ENCODE results near the gene STK39.

STK39 gene

DNA sequence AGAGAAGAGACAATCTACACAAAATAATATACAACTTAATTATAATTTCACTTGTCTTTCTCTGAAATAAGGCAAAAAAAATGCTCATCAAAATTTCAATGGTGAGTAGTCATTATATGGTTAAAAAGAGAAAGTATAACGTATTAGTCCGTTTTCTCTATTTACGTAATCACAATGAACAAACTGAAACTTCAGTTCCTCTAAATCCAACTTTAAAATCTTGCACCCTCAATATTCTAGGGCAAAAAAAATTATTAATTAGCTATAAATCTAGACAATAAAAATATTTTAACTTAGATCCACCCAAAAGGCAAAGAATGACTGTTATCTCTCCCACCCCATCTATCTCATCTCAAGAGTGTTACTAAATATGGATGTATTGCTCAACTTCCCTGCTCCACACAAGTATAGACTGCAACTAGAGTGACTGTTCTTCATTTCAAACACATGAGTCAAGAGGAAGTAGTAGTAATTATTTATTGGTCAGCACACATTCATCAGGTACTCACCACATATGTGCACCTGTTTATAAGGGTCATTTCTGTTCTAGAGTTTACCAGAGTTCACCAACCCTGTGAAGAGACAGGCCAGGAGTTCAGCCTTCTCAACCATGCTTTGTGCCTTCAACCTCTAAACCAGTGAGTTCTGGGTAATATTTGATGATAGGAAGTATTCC, 36.4 kb downstream of the STK39 start:
- H3K18ac ChIP-seq (ENCODE audit: low read length): no peak overlapping the region

GRCh38 chr2:168210216-168210894, 37.0 kb downstream of the STK39 start:
- Histone ChIP-seq H2BK5ac (ENCODE audit: low read depth, low read length, poor library complexity) (no peak overlapping the region), H2AFZ (ENCODE audit: insufficient read depth, low read length, poor library complexity) (no peak overlapping the region), H2AK5ac (ENCODE audit: low read length) (no peak overlapping the region), H3K36me3 (ENCODE audit: control insufficient read depth in 1 of 2, insufficient read depth in 2 of 2, low read length in 2 of 2) (no peaks in the 10 kb centered on the region), H2BK120ac (ENCODE audit: insufficient read depth, low read length, poor library complexity) (no peak overlapping the region), H3K9ac (ENCODE audit: low read length) (no peak overlapping the region), H3K27me3 (ENCODE audit: insufficient read depth, low read length) (no peaks in the 10 kb centered on the region), H3K14ac (ENCODE audit: low read length) (no peak overlapping the region), H3K79me1 (ENCODE audit: low read length) (no peaks in the 10 kb centered on the region), H3K9me3 (ENCODE audit: insufficient read depth, low read depth, low read length) (no peaks in the 10 kb centered on the region), H4K91ac (ENCODE audit: low read depth, low read length) (no peak overlapping the region), H3K4me2 (ENCODE audit: low read length) (no peak overlapping the region), H4K8ac (ENCODE audit: low read depth, low read length) (no peak overlapping the region), H3K4me3 (ENCODE audit: low read depth, low read length) (no peak overlapping the region), H3K18ac (ENCODE audit: low read length) (no peak overlapping the region), H4K12ac (ENCODE audit: low read depth, low read length) (no peak overlapping the region), H3K4me1 (ENCODE audit: control insufficient read depth in 1 of 2, insufficient read depth in 2 of 2, low read length in 2 of 2) (peaks cover 0 to 4% of the 10 kb centered on the region in 2 experiments), H3K27ac (ENCODE audit: low read depth, low read length) (no peak overlapping the region), H2BK12ac (ENCODE audit: low read length) (no peak overlapping the region), H3K79me2 (ENCODE audit: control insufficient read depth, insufficient read depth, low read length, poor library complexity) (no peaks in the 10 kb centered on the region), H3K23ac (ENCODE audit: low read length) (no peak overlapping the region), H3K4ac (ENCODE audit: low read depth, low read length) (no peak overlapping the region)
- DNase-seq: peak in 1 of 2 donors; percentile 54
- WGBS (ENCODE audit: extremely low coverage, insufficient coverage, insufficient read length): no CpG with 5 or more reads among the region's 9 CpGs

More for the DNA sequence above, 36.4 kb downstream of the STK39 start:
- H3K79me1 ChIP-seq (ENCODE audit: low read length): no peaks in the 10 kb centered on the region
- no peak overlapping the region for H3K4ac ChIP-seq (ENCODE audit: low read depth, low read length)
- no peaks in the 10 kb centered on the region for H3K9me3 ChIP-seq (ENCODE audit: insufficient read depth, low read depth, low read length)
- H3K23ac ChIP-seq (ENCODE audit: low read length): no peak overlapping the region
- no peaks in the 10 kb centered on the region for H3K27me3 ChIP-seq (ENCODE audit: insufficient read depth, low read length)
- H3K9ac ChIP-seq (ENCODE audit: low read length): no peak overlapping the region
- no peak overlapping the region for H3K27ac ChIP-seq (ENCODE audit: low read depth, low read length)
- no peak overlapping the region for H2BK5ac ChIP-seq (ENCODE audit: low read depth, low read length, poor library complexity)
- no peak overlapping the region for H4K91ac ChIP-seq (ENCODE audit: low read depth, low read length)
- no peak overlapping the region for H2BK120ac ChIP-seq (ENCODE audit: insufficient read depth, low read length, poor library complexity)
- H3K79me2 ChIP-seq (ENCODE audit: control insufficient read depth, insufficient read depth, low read length, poor library complexity): no peaks in the 10 kb centered on the region
- no peaks in the 10 kb centered on the region for H3K36me3 ChIP-seq (ENCODE audit: control insufficient read depth in 1 of 2, insufficient read depth in 2 of 2, low read length in 2 of 2)
- no peak overlapping the region for H4K8ac ChIP-seq (ENCODE audit: low read depth, low read length)
- no CpG with 5 or more reads among the region's 3 CpGs for WGBS (ENCODE audit: extremely low coverage, insufficient coverage, insufficient read length)
- H3K4me1 ChIP-seq (ENCODE audit: control insufficient read depth in 1 of 2, insufficient read depth in 2 of 2, low read length in 2 of 2): peaks cover 0 to 4% of the 10 kb centered on the region in 2 experiments
- H3K14ac ChIP-seq (ENCODE audit: low read length): no peak overlapping the region
- H3K4me2 ChIP-seq (ENCODE audit: low read length): no peak overlapping the region
- H4K12ac ChIP-seq (ENCODE audit: low read depth, low read length): no peak overlapping the region
- H2AK5ac ChIP-seq (ENCODE audit: low read length): no peak overlapping the region
- H3K4me3 ChIP-seq (ENCODE audit: low read depth, low read length): no peak overlapping the region
- no peak overlapping the region for H2AFZ ChIP-seq (ENCODE audit: insufficient read depth, low read length, poor library complexity)
- no peak overlapping the region for H2BK12ac ChIP-seq (ENCODE audit: low read length)
- peak; percentile 28 to 85 for DNase-seq

DNA sequence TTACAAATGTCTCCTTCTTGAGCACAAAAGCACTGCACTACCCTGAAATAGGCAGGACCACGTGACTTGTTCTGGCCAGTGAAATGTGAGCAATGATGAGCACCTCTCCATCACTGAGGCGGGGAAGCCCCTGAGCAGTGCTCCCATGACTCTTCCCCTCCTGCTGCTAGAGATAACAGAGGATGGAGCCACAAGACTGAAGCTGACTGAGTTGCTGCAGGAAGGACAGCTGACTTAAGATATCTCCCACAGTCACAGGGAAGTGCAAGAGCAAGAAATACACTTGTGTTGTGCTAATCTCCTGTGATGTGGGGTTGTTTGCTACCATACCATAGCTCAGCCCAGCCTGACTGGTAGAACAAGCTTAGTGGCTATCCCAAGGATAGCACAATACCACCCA, 38.7 kb downstream of the STK39 start:
- Histone ChIP-seq H3K23ac (ENCODE audit: low read length) (no peak overlapping the region), H4K12ac (ENCODE audit: low read depth, low read length) (no peak overlapping the region), H3K14ac (ENCODE audit: low read length) (no peak overlapping the region), H2AFZ (ENCODE audit: insufficient read depth, low read length, poor library complexity) (no peak overlapping the region), H3K4ac (ENCODE audit: low read depth, low read length) (no peak overlapping the region), H3K36me3 (ENCODE audit: control insufficient read depth in 1 of 2, insufficient read depth in 2 of 2, low read length in 2 of 2) (no peaks in the 10 kb centered on the region), H3K27ac (ENCODE audit: low read depth, low read length) (no peak overlapping the region), H4K8ac (ENCODE audit: low read depth, low read length) (no peak overlapping the region), H3K27me3 (ENCODE audit: insufficient read depth, low read length) (no peaks in the 10 kb centered on the region), H3K4me3 (ENCODE audit: low read depth, low read length) (no peak overlapping the region), H3K79me2 (ENCODE audit: control insufficient read depth, insufficient read depth, low read length, poor library complexity) (no peaks in the 10 kb centered on the region), H3K4me1 (ENCODE audit: control insufficient read depth in 1 of 2, insufficient read depth in 2 of 2, low read length in 2 of 2) (peaks cover 0 to 4% of the 10 kb centered on the region in 2 experiments), H3K4me2 (ENCODE audit: low read length) (no peak overlapping the region), H3K9me3 (ENCODE audit: insufficient read depth, low read depth, low read length) (no peaks in the 10 kb centered on the region), H3K18ac (ENCODE audit: low read length) (no peak overlapping the region), H2BK120ac (ENCODE audit: insufficient read depth, low read length, poor library complexity) (no peak overlapping the region), H3K79me1 (ENCODE audit: low read length) (no peaks in the 10 kb centered on the region), H2BK5ac (ENCODE audit: low read depth, low read length, poor library complexity) (no peak overlapping the region), H2AK5ac (ENCODE audit: low read length) (no peak overlapping the region), H4K91ac (ENCODE audit: low read depth, low read length) (no peak overlapping the region), H3K9ac (ENCODE audit: low read length) (no peak overlapping the region), H2BK12ac (ENCODE audit: low read length) (no peak overlapping the region)
- no CpG with 5 or more reads among the region's 2 CpGs for WGBS (ENCODE audit: extremely low coverage, insufficient coverage, insufficient read length)
- peak; percentile 10 to 33 for DNase-seq

- H2BK12ac ChIP-seq (ENCODE audit: low read length): no peak overlapping the region
- no peaks in the 10 kb centered on the region for H3K79me1 ChIP-seq (ENCODE audit: low read length)
- peaks cover 0 to 4% of the 10 kb centered on the region in 2 experiments for H3K4me1 ChIP-seq (ENCODE audit: control insufficient read depth in 1 of 2, insufficient read depth in 2 of 2, low read length in 2 of 2)
- no peak overlapping the region for H3K4ac ChIP-seq (ENCODE audit: low read depth, low read length)
- H3K4me3 ChIP-seq (ENCODE audit: low read depth, low read length): no peak overlapping the region
- no peak overlapping the region for H3K18ac ChIP-seq (ENCODE audit: low read length)
- H4K12ac ChIP-seq (ENCODE audit: low read depth, low read length): no peak overlapping the region
- H2BK5ac ChIP-seq (ENCODE audit: low read depth, low read length, poor library complexity): no peak overlapping the region
- no peaks in the 10 kb centered on the region for H3K9me3 ChIP-seq (ENCODE audit: insufficient read depth, low read depth, low read length)
- no peak overlapping the region for H3K27ac ChIP-seq (ENCODE audit: low read depth, low read length)
- no peaks in the 10 kb centered on the region for H3K79me2 ChIP-seq (ENCODE audit: control insufficient read depth, insufficient read depth, low read length, poor library complexity)
- no peak overlapping the region for H4K8ac ChIP-seq (ENCODE audit: low read depth, low read length)
- no peak overlapping the region for H3K14ac ChIP-seq (ENCODE audit: low read length)
- no peak overlapping the region for H3K23ac ChIP-seq (ENCODE audit: low read length)
- H3K9ac ChIP-seq (ENCODE audit: low read length): no peak overlapping the region
- no peak overlapping the region for H2AK5ac ChIP-seq (ENCODE audit: low read length)
- H2BK120ac ChIP-seq (ENCODE audit: insufficient read depth, low read length, poor library complexity): no peak overlapping the region
- H4K91ac ChIP-seq (ENCODE audit: low read depth, low read length): no peak overlapping the region
- DNase-seq: no peak
- no CpG with 5 or more reads among the region's 3 CpGs for WGBS (ENCODE audit: extremely low coverage, insufficient coverage, insufficient read length)
- H2AFZ ChIP-seq (ENCODE audit: insufficient read depth, low read length, poor library complexity): no peak overlapping the region
- no peak overlapping the region for H3K4me2 ChIP-seq (ENCODE audit: low read length)
- H3K27me3 ChIP-seq (ENCODE audit: insufficient read depth, low read length): no peaks in the 10 kb centered on the region
- H3K36me3 ChIP-seq (ENCODE audit: control insufficient read depth in 1 of 2, insufficient read depth in 2 of 2, low read length in 2 of 2): no peaks in the 10 kb centered on the region
Observed at GRCh38 chr2:168207851-168208250, 39.5 kb downstream of the STK39 start.

All from trophoblast cell (in vitro differentiated cells and primary cell).